NCI-H2196 treated with DMSO at 0.1 percent for 48 hours (cell line): Measurements from ENCODE around the gene HS6ST2.

ENCODE experiments used
- DNase-seq: peaks from one replicate; lab custom pipeline; 2025; ENCODE audit not compliant: unreplicated experiment; lab: John Stamatoyannopoulos, UW

HS6ST2 gene

DNA sequence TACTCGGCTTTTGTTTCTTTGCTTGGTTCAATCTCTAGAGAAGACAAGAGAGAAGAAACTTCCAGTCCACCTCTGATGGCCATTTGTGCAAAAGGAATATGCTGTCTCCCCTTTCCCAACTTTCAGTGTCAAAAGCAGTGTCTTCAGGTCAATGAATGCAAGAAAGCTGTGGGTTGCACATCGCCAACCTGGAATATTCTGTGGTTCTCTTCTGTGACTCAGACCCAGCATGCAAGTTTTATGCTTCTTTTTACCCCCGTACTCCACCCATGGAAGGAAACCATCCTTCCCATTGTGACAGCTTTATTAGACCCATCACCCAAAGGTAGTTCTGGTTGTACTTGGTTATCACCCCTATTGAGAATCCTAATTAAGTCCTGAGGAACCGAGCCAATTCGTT lies 334.0 kb downstream of the HS6ST2 start:
- DNase-seq: no peak

DNA sequence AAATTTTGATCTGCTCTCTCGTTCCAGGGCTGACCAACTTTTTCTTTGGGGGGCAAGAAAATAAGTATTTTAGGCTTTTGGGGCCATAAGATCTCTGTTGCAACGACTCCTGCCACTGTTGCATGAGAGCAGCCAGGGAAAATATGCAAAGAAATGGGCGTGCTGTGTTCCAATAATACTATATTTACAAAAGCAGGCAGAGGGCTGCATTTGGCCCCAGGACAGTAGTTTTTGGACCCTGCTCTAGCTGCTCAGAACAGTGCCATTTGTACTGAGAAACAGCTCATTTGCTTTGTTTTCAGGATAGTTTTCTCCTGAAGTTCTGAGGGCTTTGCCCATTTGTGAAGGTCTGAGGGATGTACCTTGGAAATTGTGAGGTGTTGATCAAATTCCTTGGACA lies 334.5 kb downstream of the HS6ST2 start:
- no peak for DNase-seq

DNA sequence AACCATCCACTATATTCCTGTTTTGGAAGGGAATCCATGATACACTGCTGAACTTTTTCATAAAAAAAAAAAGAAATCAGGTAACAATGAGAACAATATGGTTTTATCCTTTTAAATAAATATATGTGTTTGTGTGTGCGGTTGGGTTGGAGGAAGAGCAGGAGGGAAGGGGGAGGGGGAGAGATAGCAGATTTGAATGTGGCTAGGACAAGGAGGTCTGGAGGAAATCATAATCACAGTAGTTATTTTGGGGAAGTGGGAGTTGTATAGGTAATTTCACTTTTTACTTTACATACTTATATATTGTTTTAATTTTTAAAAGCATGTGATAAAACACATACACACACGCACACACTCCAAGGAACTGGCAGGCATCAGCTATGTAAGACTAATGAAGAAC lies 335.1 kb downstream of the HS6ST2 start:
- no peak for DNase-seq

DNA sequence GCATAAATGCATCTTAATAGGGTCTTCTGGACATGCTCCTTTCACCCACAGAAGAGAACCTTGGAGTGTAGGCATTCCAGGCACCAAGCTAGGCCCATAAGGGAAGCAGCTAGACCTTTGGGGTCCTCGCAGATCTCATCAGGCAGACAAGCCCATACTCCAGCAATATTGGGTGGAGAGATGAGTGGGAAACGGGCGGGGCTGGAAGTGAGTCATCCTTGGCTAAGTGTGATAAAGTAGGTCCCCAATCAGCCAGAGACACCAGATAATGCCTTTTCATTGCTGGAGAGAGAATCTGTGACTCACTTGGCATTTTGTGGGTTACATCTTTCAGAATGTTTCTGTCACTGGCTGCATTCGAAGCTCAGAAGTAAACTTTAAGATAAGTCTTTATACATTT lies 336.3 kb downstream of the HS6ST2 start:
- no peak for DNase-seq

DNA sequence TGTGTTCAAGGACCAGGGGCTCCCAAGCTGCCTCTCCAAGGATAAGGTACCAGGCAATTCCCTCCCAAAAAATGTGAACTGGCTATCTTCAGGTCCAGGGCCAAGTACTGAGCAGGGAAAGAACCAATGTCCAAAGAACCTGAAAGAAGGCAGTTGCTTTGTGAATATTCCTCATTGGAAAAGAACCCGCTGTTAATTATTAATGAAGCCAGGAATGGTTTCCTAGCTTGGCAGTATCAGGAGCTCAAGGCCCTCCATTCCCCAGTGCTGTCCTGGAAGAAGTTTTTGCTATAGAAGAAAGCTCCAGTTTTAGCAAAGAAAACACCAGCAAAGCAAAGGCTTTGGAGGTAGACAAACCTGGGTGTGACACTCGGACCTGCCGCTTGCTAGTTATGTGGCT lies 339.6 kb downstream of the HS6ST2 start:
- no peak for DNase-seq

DNA sequence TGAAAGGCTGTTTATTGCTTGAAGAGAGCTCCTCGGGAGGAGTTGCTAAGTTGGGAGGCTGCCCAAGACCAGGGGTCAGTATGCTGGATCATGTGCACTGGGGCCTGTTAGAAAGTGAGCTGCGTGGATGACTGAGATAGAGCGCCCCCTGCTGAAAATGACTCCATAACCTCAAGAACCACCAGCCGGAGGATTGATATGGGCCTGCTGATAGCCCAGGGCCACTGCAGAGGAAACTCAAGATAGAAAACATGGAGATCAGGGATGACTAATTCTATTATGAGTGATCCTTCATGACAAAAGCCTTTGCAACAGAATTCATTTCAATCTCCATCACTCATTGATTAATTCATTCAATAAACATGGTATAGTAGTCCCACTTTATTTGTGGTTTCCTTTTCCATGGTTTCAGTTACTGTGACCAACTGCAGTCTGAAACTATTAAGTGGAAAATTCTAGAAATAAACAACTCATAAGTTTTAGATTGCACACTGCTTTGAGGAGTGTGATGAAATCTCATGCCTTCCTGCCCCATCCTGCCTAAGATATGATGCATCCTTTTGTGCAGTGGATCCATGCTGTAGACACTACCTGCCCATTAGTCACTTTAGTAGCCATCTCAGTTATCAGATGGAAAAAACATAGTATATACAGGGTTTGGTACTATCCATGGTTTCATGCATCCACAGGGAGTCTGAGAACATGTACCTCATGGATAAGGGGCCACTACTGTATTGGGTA lies 342.9 kb downstream of the HS6ST2 start:
- no peak for DNase-seq

DNA sequence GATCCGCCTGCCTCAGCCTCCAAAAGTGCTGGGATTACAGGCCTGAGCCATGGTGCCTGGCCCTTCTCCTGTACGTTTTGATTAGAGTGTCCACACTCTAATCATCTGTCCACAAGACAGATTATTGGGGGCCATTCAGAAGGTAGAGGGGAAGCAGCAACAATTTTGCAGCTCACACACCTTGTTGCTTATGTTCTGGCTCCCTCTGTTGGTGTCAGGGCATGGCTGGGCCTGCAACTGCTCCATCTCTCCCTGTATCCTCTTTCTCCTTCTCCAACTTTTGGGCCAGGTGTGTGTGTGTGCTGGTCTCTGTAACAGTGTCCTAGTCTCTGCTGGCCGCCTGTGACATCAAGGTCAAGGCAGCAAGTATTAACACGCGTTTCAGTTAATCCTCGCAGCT lies 344.1 kb downstream of the HS6ST2 start:
- DNase-seq: no peak

DNA sequence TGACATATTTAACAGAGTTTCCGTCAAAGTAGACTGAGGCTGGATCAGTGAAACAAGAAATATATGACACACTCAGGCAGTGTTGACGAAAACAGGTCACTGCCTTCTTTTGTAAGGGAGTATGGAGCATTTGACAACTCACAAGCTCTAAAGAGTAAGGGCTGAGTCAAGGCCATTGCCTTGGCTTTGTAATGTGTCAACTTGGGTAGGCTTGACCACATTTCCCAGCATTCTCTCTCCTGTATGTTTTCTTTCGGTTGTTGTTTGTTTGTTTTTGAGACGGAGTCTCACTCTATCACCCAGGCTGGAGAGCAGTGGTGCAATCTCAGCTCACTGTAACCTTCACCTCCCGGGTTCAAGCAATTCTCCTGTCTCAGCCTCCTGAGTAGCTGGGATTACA lies 344.6 kb downstream of the HS6ST2 start:
- no peak for DNase-seq

DNA sequence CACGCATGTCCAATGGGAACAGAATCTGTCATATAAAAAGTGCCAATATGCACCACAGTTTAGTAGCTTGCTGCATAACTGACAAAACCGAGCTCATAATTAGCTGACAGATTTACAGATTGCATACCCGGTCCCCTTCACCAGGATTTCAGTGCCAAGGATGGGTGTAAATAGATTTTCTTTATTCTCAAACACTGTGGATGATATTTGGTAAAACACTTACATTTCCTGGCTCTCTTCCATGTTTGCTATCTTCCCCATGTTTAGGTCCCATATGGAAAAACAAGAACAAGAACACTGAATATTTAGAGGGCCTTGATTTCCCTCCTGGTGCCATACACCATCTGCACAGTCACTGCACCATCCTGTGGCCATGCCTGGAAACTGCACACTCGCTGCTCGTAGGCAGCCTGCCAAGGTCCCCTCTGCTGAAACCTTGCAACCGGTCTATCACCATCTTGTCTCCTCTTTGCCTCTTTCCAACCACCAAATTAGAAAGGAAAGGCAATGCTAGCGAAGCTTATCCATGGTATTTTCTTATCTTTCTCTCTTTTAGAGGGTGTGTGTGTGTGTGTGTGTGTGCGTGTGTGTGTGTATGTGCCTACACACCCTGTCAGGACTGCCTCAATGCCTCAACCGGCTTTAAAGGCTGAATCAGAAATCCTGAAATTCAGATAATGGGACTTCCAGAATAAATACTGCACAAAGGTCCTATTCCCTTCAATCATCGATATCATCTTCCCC lies 345.4 kb downstream of the HS6ST2 start:
- DNase-seq: peak; percentile 7

DNA sequence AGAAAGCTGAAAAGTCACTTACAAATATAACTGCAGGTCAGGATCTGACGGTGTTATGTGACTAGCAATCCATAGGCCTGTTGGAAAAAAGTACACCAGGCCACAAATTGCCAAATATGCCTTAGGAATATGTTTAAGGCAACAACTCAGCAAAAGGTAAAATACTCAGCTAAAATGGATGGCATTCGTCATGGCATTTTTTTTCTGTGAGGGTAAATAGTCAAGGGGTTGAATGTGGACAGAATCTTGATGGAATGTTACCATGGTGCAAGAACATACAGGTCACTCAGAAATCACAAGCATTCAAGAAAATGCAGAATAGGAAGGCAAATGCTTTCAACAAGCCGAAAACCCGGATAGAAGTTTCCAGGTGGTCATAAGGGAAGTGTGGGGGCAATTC lies 347.9 kb downstream of the HS6ST2 start:
- no peak for DNase-seq

DNA sequence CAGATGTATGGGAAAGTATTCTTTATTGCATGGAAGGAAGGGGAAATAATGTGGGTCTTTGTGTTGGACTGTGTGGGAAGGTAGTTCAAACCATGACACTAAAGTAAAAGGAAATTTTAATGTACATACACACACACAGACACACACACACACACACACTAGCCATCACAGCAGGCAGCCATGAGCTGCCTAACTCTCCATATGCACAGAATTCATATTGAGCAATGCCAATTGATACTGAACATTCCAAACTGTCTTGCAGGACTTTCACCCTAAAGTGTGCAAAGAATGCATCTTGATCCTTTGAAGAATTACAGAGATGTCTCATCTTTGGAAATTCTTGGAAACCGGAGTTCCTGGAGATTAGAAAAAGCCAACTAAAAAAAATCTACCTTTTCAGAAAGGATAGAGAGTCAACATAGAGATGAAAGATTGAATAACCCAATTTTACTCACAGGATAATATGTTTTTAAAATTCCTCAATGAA lies 349.0 kb downstream of the HS6ST2 start:
- DNase-seq: no peak

DNA sequence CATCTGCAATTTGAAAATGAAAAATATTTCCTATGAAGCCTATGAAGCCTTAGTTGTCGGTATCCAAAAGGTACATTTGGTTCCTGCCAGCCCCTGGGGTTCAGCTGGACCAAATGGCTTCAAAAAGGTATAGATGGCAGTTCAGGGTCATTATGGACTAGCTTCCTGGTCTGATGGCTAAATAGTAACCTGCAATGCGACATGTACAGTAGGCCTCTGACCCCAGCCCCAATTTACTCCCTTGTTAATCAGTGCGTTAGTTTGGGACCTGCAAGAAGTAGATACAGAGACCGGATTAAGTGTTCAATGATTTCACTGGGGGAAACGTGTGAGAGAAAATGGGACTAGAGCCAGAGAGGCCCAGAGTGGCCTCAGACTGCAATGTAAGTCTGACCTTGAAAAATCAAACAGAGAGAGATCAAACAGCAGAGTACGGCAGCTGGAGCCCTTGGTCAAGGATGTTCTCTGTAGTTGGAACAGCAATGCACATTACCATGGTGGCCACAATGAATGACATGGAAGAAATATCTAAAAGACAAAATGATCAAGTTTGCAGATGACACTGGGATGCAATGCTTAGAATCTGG lies 354.6 kb downstream of the HS6ST2 start:
- no peak for DNase-seq

DNA sequence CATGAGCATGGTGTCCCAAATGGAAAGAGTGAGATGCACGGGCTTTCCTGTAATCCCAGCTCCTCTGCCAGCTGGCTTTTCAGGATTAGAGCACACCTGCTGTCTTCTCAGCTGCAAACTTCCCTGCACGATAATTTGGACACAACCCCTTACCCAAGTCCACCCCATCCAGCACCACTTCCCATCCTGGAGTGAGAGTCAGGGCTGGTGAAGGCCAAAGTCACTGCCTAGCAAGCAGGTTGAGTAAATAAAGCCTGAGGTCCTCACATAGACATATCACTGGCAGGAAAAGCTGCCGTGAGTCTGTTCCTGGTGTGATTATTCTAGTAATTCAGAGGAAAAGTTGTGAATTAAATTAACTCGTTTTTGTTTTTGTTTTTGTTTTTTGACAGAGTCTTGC lies 355.7 kb downstream of the HS6ST2 start:
- DNase-seq: no peak

DNA sequence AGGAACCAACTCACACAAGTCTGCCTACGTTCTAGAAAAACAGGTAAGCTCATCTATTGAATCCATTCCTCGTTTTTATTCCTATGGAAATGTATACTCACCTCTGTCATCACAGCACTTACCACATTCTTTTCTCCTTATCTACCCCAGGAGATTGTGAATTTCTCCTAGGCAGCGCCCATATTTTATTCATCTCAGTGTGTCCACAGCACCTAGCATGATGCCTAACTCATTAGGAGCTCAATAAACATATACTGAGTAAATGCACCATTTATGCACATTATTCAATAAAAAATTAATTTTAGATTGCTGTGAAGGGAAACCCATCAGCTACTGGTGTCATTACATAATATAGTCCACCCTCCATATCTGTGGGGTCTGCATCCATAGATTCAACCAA lies 363.4 kb downstream of the HS6ST2 start:
- DNase-seq: no peak

DNA sequence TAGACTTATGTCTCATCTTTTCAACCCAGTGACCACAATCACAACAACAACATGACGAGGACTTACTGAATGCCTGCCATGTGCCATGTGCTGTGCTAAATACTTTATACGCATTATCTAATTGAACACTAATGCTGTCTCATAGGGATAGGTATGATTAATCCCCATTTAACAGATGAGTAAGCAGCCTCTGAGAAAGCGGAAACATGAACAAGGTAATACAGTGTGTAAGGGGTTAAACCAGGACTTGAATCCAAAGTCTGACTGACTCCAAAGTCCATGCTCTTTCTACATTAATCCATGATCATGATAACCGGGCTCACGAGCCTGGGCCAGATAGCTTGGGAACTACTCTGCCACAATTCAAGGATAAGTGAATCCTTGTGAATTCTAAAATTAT lies 364.3 kb downstream of the HS6ST2 start:
- DNase-seq: no peak

DNA sequence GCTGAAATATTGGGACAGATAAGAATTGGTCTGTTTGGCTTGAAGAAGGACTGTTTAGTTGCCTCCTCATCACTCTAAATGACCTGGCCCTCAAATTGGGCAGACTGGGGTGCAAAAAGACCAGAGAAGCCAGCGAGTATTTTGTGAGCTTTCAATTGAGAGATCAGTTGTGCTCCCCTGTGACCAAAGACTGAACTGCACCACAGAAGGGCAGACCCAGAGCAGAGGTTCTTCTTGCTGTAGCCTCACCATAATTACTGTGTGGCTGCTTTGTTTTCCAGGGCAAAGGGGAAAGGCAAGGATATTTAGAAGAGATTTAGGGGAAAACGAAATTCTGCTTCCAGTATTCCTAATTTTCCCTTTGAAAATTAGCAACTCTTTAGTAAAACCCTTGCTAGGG lies 365.5 kb downstream of the HS6ST2 start:
- peak; percentile 14 for DNase-seq

DNA sequence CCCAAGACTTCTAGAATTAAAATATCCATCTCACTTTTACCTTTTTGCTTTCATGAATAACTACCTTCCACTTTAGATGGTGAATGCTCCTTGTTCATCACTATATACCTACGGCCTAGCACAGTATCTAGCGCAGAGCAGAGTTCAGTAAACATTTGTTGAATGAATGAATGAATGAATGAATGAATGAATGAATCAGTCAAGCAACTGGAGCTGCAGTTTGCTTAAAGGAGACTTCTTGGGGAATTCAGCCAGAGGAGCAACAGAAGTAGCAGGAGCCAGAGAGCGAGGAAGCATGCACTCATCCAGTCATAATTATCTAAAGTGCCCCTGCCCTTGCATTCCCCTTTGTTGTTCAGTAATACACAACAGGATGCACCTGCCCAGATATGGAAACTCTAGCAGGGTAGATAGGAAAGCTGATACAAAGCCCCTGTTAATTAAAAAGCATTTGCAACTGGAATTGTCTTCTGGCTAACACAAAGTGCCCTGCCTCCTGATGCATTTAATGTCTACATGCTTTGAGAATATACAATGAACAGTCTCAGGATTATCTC lies 366.6 kb downstream of the HS6ST2 start:
- peak; percentile 3 for DNase-seq

DNA sequence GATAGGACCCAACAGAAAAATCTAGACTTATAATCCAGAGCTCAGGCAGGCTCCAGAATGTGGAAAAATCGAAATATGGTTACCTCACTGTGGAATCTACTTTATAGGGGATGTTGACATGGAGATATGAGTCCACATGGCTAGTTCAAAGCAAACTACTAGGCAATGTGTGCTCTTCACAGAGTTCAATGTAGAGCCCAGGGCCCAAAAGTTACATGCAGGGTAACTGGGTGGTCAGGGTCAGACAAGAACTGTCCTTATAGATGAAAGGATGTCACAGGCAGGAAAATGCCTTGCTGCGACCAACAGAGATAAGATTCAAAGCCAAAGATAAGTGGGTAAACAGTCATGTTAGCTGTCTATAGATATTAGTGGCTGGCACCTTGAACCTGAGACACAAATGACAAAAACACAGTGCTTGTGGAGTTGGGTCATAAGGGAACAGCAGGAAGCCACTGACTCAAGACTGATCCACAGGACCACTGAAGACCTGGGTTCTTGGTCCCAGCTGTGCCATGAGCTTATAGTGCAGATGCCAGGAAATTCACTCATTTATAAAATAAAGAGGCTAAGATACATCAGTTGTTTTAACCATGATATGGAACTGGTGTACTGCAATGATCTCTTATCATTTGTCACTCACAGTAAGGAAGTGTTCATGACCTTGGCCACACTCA lies 367.9 kb downstream of the HS6ST2 start:
- no peak for DNase-seq

DNA sequence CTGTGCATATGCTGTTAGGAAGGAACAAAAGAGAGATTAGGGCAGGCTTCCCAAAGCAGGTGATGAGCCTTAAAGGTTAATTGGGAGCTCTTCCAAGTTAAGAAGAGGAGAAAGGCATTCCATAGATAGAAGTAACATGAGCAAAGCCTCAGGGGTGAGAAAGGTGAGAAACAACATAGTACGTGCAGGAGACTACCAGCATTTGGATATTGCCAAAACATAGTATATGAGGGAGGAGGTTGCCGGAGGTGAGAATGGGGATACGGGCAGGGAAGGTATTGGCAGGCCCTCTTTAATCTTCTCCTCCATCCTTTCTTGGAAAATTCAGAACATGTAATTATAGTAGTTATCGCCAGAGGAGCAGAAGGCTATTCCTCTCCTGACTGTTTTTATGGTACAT lies 373.5 kb downstream of the HS6ST2 start:
- no peak for DNase-seq

DNA sequence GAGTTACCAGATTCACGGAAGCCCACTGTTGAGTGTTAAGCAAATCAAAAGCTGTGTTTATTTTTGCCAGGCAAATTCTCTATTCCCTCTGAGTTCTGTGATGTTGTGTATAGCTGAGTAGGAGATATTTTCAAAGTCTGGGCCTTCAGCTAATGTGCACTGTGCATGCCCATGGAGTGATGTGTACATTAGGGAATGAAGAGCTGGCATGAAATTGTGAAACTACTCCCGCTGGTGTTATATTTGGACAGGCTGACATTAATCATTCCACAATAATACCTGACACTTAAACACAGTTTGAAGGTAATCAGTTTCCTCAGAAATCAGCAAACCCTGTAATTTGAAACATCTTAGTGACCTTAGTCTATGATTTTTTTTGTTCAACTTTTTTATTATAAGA lies 381.5 kb downstream of the HS6ST2 start:
- no peak for DNase-seq
